ENCODE data around the gene TBX20.
"Not testable (repeated sequence)": the region's sequence is repeated elsewhere in the genome, so short reads cannot be mapped to it uniquely, and the experiment has no call there.

- TF ChIP-seq CTCF, POLR2A (IDR thresholded peaks at IDR 0.05): not testable (repeated sequence)
Measured at GRCh38 chr7:35161059-35161740, 92.7 kb downstream of the TBX20 start.

Measured in right lobe of liver (tissue), 4 donors.